ENCODE results near the gene CD55. TPM values are rescaled to one million over a fixed set of nuclear protein-coding genes. Genes with fewer than 3 reads are reported as not detected.

Gene CD55
- total RNA-seq, 2 donors from 2014 or later, result 19.5 to 26.1 TPM

DNA sequence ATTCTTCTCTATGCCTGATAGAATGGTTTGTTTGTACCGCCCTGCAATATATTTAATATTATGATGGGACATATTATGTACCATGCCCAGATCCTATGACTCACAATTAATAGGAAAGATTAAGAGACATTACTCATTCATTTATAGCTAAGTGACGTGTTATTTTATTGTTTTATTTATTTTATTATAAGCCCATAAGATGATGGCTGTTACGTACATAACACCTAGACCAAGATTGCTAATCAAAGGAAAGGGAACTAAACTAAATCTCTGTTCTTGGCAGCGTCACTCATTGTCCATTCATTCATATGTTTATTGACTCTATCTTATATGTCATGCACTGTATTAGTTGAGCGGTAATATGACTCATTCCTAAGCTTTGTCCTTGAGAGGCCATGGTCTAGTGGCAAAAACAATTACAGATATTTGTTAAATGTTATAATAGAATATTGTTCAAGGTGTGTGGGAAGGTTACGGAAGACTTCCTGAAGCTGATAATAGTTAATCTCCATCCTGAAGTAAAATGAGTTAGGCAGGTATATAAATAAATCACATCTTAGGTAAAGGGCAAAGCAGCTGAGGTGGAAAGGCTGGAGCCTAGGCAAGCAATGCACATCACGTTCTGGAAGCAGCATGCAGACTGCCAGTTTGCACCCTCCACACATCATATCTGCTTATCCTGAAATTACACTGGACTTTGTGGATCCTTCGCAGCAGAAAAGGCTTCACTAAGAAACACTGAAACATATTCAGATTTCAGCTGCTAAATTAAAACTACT lies 16.6 kb upstream of the CD55 start:
- H3K36me3 ChIP-seq (ENCODE audit: control insufficient read depth, insufficient read depth, low read length), result no peaks in the 10 kb centered on the region
- no peak overlapping the region for H3K27ac Mint-ChIP-seq
- TF ChIP-seq, protein P1, sequence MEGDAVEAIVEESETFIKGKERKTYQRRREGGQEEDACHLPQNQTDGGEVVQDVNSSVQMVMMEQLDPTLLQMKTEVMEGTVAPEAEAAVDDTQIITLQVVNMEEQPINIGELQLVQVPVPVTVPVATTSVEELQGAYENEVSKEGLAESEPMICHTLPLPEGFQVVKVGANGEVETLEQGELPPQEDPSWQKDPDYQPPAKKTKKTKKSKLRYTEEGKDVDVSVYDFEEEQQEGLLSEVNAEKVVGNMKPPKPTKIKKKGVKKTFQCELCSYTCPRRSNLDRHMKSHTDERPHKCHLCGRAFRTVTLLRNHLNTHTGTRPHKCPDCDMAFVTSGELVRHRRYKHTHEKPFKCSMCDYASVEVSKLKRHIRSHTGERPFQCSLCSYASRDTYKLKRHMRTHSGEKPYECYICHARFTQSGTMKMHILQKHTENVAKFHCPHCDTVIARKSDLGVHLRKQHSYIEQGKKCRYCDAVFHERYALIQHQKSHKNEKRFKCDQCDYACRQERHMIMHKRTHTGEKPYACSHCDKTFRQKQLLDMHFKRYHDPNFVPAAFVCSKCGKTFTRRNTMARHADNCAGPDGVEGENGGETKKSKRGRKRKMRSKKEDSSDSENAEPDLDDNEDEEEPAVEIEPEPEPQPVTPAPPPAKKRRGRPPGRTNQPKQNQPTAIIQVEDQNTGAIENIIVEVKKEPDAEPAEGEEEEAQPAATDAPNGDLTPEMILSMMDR (conservative IDR thresholded peaks at IDR 0.05), result no peak
- H3K4me3 Mint-ChIP-seq, result no peak overlapping the region
- H3K4me3 ChIP-seq (ENCODE audit: low read length), result no peak overlapping the region
- WGBS, 2 experiments (ENCODE audit: insufficient coverage in 1 of 2, insufficient read length in 1 of 2), result 87 to 96% methylated on average over 3 to 6 of the region's 8 CpGs
- no peak overlapping the region for H3K9ac ChIP-seq (ENCODE audit: extremely low read depth, low read length, poor library complexity, severe bottlenecking)
- DNase-seq, result no peak
- H3K9me3 Mint-ChIP-seq, result peaks cover 19% of the 10 kb centered on the region
- H3K27me3 Mint-ChIP-seq (ENCODE audit: insufficient read depth), result no peaks in the 10 kb centered on the region
- peaks cover 7% of the 10 kb centered on the region for H3K36me3 Mint-ChIP-seq (ENCODE audit: low read depth)
- no peaks in the 10 kb centered on the region for H3K4me1 ChIP-seq (ENCODE audit: control insufficient read depth, insufficient read depth, low read length)
- no peak overlapping the region for H3K27ac ChIP-seq (ENCODE audit: low read depth, low read length)
- H3K9me3 ChIP-seq (ENCODE audit: control insufficient read depth, low read length), result no peaks in the 10 kb centered on the region
- H3K4me1 Mint-ChIP-seq, result peaks cover 22% of the 10 kb centered on the region
- H3K27me3 ChIP-seq (ENCODE audit: control insufficient read depth, insufficient read depth, low read length, poor library complexity, severe bottlenecking), result no peaks in the 10 kb centered on the region

DNA sequence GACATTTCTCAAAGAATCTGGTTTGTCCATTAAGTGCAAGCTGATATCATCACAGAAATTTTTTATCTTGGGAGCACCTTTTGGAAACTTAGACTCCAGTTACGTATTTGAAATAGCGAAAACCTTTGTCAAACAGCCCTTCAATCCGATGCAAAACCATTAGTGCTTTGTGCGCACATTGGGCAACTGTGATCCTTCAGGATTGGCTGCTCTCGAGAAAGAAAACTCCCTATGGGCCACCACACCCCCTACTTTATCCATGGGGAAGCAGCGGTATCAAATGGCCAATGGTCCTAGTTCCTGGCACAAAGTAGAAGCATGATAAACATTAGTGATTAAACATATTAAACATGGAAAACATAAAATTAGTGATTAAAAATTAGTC lies 16.0 kb upstream of the CD55 start:
- H3K27me3 Mint-ChIP-seq (ENCODE audit: insufficient read depth), result no peaks in the 10 kb centered on the region
- TF ChIP-seq, protein P1 (conservative IDR thresholded peaks at IDR 0.05), result no peak
- no peak overlapping the region for H3K9ac ChIP-seq (ENCODE audit: extremely low read depth, low read length, poor library complexity, severe bottlenecking)
- H3K4me3 ChIP-seq (ENCODE audit: low read length), result no peak overlapping the region
- H3K36me3 ChIP-seq (ENCODE audit: control insufficient read depth, insufficient read depth, low read length), result no peaks in the 10 kb centered on the region
- peaks cover 19% of the 10 kb centered on the region for H3K9me3 Mint-ChIP-seq
- no peaks in the 10 kb centered on the region for H3K9me3 ChIP-seq (ENCODE audit: control insufficient read depth, low read length)
- H3K4me1 ChIP-seq (ENCODE audit: control insufficient read depth, insufficient read depth, low read length), result no peaks in the 10 kb centered on the region
- H3K27me3 ChIP-seq (ENCODE audit: control insufficient read depth, insufficient read depth, low read length, poor library complexity, severe bottlenecking), result no peaks in the 10 kb centered on the region
- H3K27ac ChIP-seq (ENCODE audit: low read depth, low read length), result no peak overlapping the region
- DNase-seq, result no peak
- H3K27ac Mint-ChIP-seq, result no peak overlapping the region
- H3K36me3 Mint-ChIP-seq (ENCODE audit: low read depth), result peaks cover 7% of the 10 kb centered on the region
- H3K4me1 Mint-ChIP-seq, result peaks cover 21% of the 10 kb centered on the region
- H3K4me3 Mint-ChIP-seq, result no peak overlapping the region
- 82 to 83% methylated on average over 5 of the region's 6 CpGs for WGBS, 2 experiments (ENCODE audit: insufficient coverage in 1 of 2, insufficient read length in 1 of 2)

DNA sequence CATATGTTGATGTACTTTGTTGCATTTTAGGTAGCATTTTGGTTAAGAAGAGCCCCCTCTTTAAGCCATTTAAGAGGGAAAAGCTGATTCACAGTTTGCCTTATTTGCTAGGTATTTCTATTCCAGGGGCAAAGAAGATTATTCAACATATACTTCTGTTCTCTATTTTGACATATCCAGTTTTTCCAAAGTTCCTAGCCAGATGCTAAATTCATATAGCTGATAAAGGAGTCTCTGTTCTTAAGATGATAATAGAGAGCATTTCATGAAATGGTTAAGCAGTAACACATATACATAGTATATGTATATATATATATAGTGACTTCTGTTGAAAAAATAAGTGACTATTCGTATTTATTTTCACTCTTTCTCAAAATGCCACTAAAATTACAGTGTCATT lies 15.5 kb upstream of the CD55 start:
- Mint-ChIP-seq H3K27ac (no peak overlapping the region), H3K4me1 (peaks cover 15% of the 10 kb centered on the region), H3K27me3 (ENCODE audit: insufficient read depth) (no peaks in the 10 kb centered on the region), H3K9me3 (peaks cover 19% of the 10 kb centered on the region), H3K36me3 (ENCODE audit: low read depth) (peaks cover 7% of the 10 kb centered on the region), H3K4me3 (no peak overlapping the region)
- H3K27me3 ChIP-seq (ENCODE audit: control insufficient read depth, insufficient read depth, low read length, poor library complexity, severe bottlenecking), result no peaks in the 10 kb centered on the region
- H3K9ac ChIP-seq (ENCODE audit: extremely low read depth, low read length, poor library complexity, severe bottlenecking), result no peak overlapping the region
- no peak overlapping the region for H3K4me3 ChIP-seq (ENCODE audit: low read length)
- no peak for DNase-seq
- H3K27ac ChIP-seq (ENCODE audit: low read depth, low read length), result no peak overlapping the region
- H3K4me1 ChIP-seq (ENCODE audit: control insufficient read depth, insufficient read depth, low read length), result no peaks in the 10 kb centered on the region
- no peaks in the 10 kb centered on the region for H3K9me3 ChIP-seq (ENCODE audit: control insufficient read depth, low read length)
- H3K36me3 ChIP-seq (ENCODE audit: control insufficient read depth, insufficient read depth, low read length), result no peaks in the 10 kb centered on the region
- TF ChIP-seq, protein P1 (conservative IDR thresholded peaks at IDR 0.05), result no peak
- no CpG with 5 or more reads among the region's 1 CpG for WGBS, 2 experiments (ENCODE audit: insufficient coverage in 1 of 2, insufficient read length in 1 of 2)
